GM12878 (cell line): Measurements from ENCODE around the gene C1S.

Experiments
- MTA3 ChIP-seq: IDR thresholded peaks from 2 replicates; pipeline ENCODE4 v1.6.1; 2012; ENCODE audit warnings: low read length, inconsistent platforms, borderline replicate concordance
- RAD51 ChIP-seq: fragments of 450-650 bp; IDR thresholded peaks from 2 replicates; pipeline ENCODE4 v1.6.1; 2016; ENCODE audit warnings: moderate library complexity, mild to moderate bottlenecking, inconsistent platforms

- TF ChIP-seq MTA3 (no peak), RAD51 (no peak)
These were observed 30.7 kb downstream of the C1S start for GRCh38 chr12:7091171-7091570.
